GM12878 (cell line): ENCODE measurements around the gene DDX46. TPM values are rescaled to one million over a fixed set of nuclear protein-coding genes. Genes with fewer than 3 reads are reported as not detected.
A peak's percentile ranks its signal among the peaks of the same experiment; 100 is the strongest.

Experiments used
- ATAC-seq: fragments of 200-7000 bp; cut with Tn5 transposase; 3 replicates; pipeline ENCODE4 v1.9.1; 2020; ENCODE audit warnings: mild to moderate bottlenecking, moderate library complexity
- BruUV-seq: library from RNA; stranded (reverse); fragments of 400-500 nt; replicated peaks from 2 replicates; lab custom pipeline; 2021; lab: Mats Ljungman, UMichigan
- CTCF ChIA-PET: fragments of 300-600 bp; sonication (Branson Sonifier 250); formaldehyde crosslinking; extraction: SDS; loops from one replicate; lab custom pipeline; 2021; ENCODE audit warnings: inconsistent platforms; lab: Yijun Ruan, JAX
- POLR2A ChIA-PET: fragments of 350-600 bp; formaldehyde crosslinking; extraction: SDS; loops from one replicate; lab custom pipeline; 2021; ENCODE audit warnings: inconsistent platforms; lab: Charles Lee
- RAD21 ChIA-PET: fragments of 300-600 bp; sonication (Branson Sonifier 250); formaldehyde crosslinking; loops from one replicate; lab custom pipeline; 2023; ENCODE audit warnings: antibody characterized with exemption; ENCODE audit not compliant: unreplicated experiment; lab: Charles Lee
- SMC1A ChIA-PET: fragments of 300-600 bp; sonication (Branson Sonifier 250); formaldehyde crosslinking; loops from one replicate; lab custom pipeline; 2023; ENCODE audit not compliant: unreplicated experiment, uncharacterized antibody; lab: Charles Lee
- DNase-seq: peaks from one replicate; pipeline ENCODE4 v3.0.0-alpha.2; 2011; ENCODE audit warnings: low read depth, low spot score
- FAIRE-seq: peaks from 3 replicates; lab custom pipeline; 2011; peaks lifted over from hg19 to GRCh38; lab: Jason Lieb, UNC
- H2AFZ ChIP-seq: 2 replicates; pipeline ENCODE4 v1.6.0; 2011; ENCODE audit warnings: low read depth, low read length, control low read depth; ENCODE audit not compliant: control insufficient read depth
- H3K27ac ChIP-seq: 2 replicates; pipeline ENCODE4 v1.5.1; 2011; ENCODE audit warnings: control low read depth; ENCODE audit not compliant: control insufficient read depth, insufficient read depth
- H3K27me3 ChIP-seq, 2 experiments: replicated peaks in 1 of 2; 2 replicates each; pipeline versions ENCODE4 v1.6.0 to v1.6.1; 2011; ENCODE audit warnings: low read length in 1 of 2; ENCODE audit not compliant: control insufficient read depth in 2 of 2, insufficient read depth in 2 of 2
- H3K36me3 ChIP-seq, 2 experiments: 2 replicates each; pipeline ENCODE4 v1.5.1; 2011; ENCODE audit warnings: low read length in 1 of 2; ENCODE audit not compliant: control insufficient read depth in 2 of 2, insufficient read depth in 2 of 2
- H3K4me1 ChIP-seq: 2 replicates; pipeline ENCODE4 v1.6.1; 2011; ENCODE audit warnings: mild to moderate bottlenecking, low read length, moderate library complexity, mixed read lengths; ENCODE audit not compliant: control insufficient read depth, insufficient read depth
- H3K4me2 ChIP-seq: 2 replicates; pipeline ENCODE4 v1.6.0; 2011; ENCODE audit warnings: control low read depth; ENCODE audit not compliant: control insufficient read depth, insufficient read depth
- H3K4me3 ChIP-seq: fragments of 200-600 bp; sonication (generic); 2 replicates; pipeline ENCODE4 v1.5.1; 2016
- H3K79me2 ChIP-seq: 2 replicates; pipeline ENCODE4 v1.6.0; 2011; ENCODE audit warnings: low read length; ENCODE audit not compliant: control insufficient read depth, insufficient read depth
- H3K9ac ChIP-seq: 2 replicates; pipeline ENCODE4 v1.8.0; 2011; ENCODE audit warnings: low read length, control low read depth, mixed read lengths; ENCODE audit not compliant: control insufficient read depth, insufficient read depth
- H3K9me3 ChIP-seq: replicated peaks from 3 replicates; pipeline ENCODE4 v1.5.1; 2011; ENCODE audit warnings: mild to moderate bottlenecking, low read length; ENCODE audit not compliant: control insufficient read depth, insufficient read depth
- H4K20me1 ChIP-seq: 2 replicates; pipeline ENCODE4 v1.6.0; 2011; ENCODE audit not compliant: control insufficient read depth, insufficient read depth
- ATF7 ChIP-seq: fragments of 450-650 bp; IDR thresholded peaks from 2 replicates; pipeline ENCODE4 v1.6.1; 2016; ENCODE audit warnings: low read depth, mild to moderate bottlenecking
- BHLHE40 ChIP-seq, 2 experiments: fragments of 450-650 bp in 1 of 2; IDR thresholded peaks; 2 replicates each; pipeline ENCODE4 v1.6.1; 2011 to 2017; ENCODE audit warnings: low read depth in 2 of 2, borderline replicate concordance in 1 of 2, improper control_type of control experiment in 1 of 2, low read length in 1 of 2, mild to moderate bottlenecking in 1 of 2
- CHD1 ChIP-seq: IDR thresholded peaks from 2 replicates; pipeline ENCODE4 v1.6.1; 2012; ENCODE audit warnings: low read depth, low read length, improper control_type of control experiment
- FOS ChIP-seq: IDR thresholded peaks from 3 replicates; pipeline ENCODE4 v1.6.1; 2011; ENCODE audit warnings: borderline replicate concordance; ENCODE audit not compliant: insufficient read length; ENCODE audit errors: extremely low read depth
- GATAD2B ChIP-seq: fragments of 450-650 bp; conservative IDR thresholded peaks from 2 replicates; pipeline ENCODE4 v1.6.1; 2017; ENCODE audit warnings: low read depth, mild to moderate bottlenecking, moderate library complexity
- IKZF2 ChIP-seq, 2 experiments: fragments of 450-650 bp; IDR thresholded peaks; 2 replicates each; pipeline ENCODE4 v1.6.1; 2017; ENCODE audit warnings: mild to moderate bottlenecking in 2 of 2, moderate library complexity in 2 of 2
- NBN ChIP-seq: fragments of 450-650 bp; IDR thresholded peaks from 2 replicates; pipeline ENCODE4 v1.6.1; 2016
- POLR2A ChIP-seq: IDR thresholded peaks from 2 replicates; pipeline ENCODE4 v1.6.1; 2011; ENCODE audit warnings: low read depth, mild to moderate bottlenecking, low read length
- RAD51 ChIP-seq: fragments of 450-650 bp; IDR thresholded peaks from 2 replicates; pipeline ENCODE4 v1.6.1; 2016; ENCODE audit warnings: moderate library complexity, mild to moderate bottlenecking, inconsistent platforms
- SIN3A ChIP-seq: IDR thresholded peaks from 2 replicates; pipeline ENCODE4 v1.6.1; 2012; ENCODE audit warnings: low read depth, low read length, improper control_type of control experiment
- TAF1 ChIP-seq: IDR thresholded peaks from 2 replicates; pipeline ENCODE4 v1.6.1; 2011; ENCODE audit warnings: mild to moderate bottlenecking, low read depth, low read length, borderline replicate concordance
- TCF12 ChIP-seq: IDR thresholded peaks from 2 replicates; pipeline ENCODE4 v1.6.1; 2011; ENCODE audit warnings: low read depth, mild to moderate bottlenecking, low read length
- ZNF24 ChIP-seq: fragments of 450-650 bp; IDR thresholded peaks from 2 replicates; pipeline ENCODE4 v1.6.1; 2017; ENCODE audit warnings: antibody characterized with exemption, mild to moderate bottlenecking
- ZNF622 ChIP-seq: fragments of 450-650 bp; IDR thresholded peaks from 2 replicates; pipeline ENCODE4 v1.6.1; 2017; ENCODE audit warnings: mild to moderate bottlenecking, inconsistent platforms
- ZSCAN29 ChIP-seq: fragments of 450-650 bp; IDR thresholded peaks from 2 replicates; pipeline ENCODE4 v1.6.1; 2017; ENCODE audit warnings: mild to moderate bottlenecking, moderate library complexity
- in situ Hi-C: fragments of 300-500 bp; cut with MboI; formaldehyde crosslinking; loops from 9 replicates; pipeline ENCODE4 v1.14.3; 2018; ENCODE audit warnings: mixed read lengths
- intact Hi-C: fragments of 100-400 bp; cut with micrococcal nuclease; formaldehyde crosslinking; loops from one replicate; pipeline ENCODE4 v1.14.2; 2022; ENCODE audit not compliant: unreplicated experiment
- polyA plus RNA-seq, 11 experiments: library from polyadenylated mRNA; depleted of rRNA in 4 of 11; unstranded in 6 of 11; stranded (reverse) in 5 of 11; fragments of >200 nt; fragmentation: Nextera tagmentation in 4 of 11; fragmentation: Illumina TruSeq in 1 of 11; extraction: Ambion mirVana in 4 of 11; extraction: Trizol in 1 of 11; gene quantifications; 1 replicate in 1 of 11; 2 replicates in 10 of 11; pipeline versions ENCODE4 v1.2.1 to v1.2.3, GENCODE V29; 2011 to 2016; ENCODE audit warnings: inconsistent platforms in 2 of 11, missing spikeins in 2 of 11, low read depth in 1 of 11
- total RNA-seq, 4 experiments: library from RNA; depleted of rRNA in 3 of 4; stranded (reverse); fragments of >200 nt in 3 of 4; fragmentation: Illumina TruSeq in 1 of 4; extraction: Trizol in 1 of 4; gene quantifications; 2 replicates each; pipeline versions ENCODE4 v1.2.1 to v1.2.3, GENCODE V29; 2013 to 2021
- TF ChIP-seq, protein P1 (sequence below): fragments of 450-650 bp; IDR thresholded peaks from 2 replicates; pipeline ENCODE4 v1.6.1; 2017; ENCODE audit warnings: antibody characterized with exemption, mild to moderate bottlenecking, moderate library complexity
- TF ChIP-seq, protein P2 (sequence below): fragments of 450-650 bp; IDR thresholded peaks from 2 replicates; pipeline ENCODE4 v1.6.1; 2018; ENCODE audit warnings: borderline replicate concordance, mild to moderate bottlenecking; ENCODE audit not compliant: partially characterized antibody

DDX46 gene
- total and polyA plus RNA-seq, 10 of the 15 experiments (the other 5 are each of a cell fraction or from before 2014, with no cell fraction given) = 23.0 to 77.1 (median 42.2) TPM

DNA sequence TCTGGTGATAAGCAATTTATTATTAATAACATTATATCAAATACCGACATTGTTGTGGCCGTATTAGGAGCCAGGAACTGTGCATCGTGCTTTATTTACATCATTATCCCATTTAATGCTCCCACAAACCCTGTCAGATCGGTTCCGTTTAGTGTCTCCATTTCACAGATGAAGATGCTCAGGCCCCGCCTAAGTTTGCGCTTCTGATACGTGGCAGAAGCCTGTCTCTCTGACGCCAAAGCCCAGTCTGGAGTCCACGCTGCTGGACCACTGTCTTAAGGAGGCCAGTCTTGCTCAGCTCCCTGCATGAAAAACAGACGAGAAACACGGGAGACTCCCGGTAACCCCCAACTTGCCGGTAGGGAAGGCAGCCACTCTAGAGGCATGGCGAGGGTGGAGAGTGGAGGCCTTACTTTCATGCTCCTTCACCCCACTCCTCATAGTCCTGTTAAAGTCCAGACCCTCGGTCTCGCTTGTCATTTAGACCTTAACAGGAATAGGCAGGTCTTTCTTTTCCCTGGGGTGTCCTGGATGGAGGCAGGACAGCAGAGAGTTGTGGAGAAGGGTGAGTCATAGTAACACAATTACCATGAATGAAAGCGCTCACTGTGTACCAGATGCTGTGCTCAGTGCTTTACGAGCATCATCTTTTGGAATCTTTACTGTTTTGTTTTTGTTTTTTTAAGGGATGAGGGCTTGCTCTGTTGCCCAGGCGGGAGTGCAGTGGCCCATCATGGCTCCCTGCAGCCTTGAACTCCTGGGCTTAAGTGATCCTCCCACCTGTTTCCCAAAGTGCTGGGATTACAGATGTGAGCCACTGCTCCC, 116.5 kb downstream of the DDX46 start (continued):
- TF ChIP-seq, protein P1, sequence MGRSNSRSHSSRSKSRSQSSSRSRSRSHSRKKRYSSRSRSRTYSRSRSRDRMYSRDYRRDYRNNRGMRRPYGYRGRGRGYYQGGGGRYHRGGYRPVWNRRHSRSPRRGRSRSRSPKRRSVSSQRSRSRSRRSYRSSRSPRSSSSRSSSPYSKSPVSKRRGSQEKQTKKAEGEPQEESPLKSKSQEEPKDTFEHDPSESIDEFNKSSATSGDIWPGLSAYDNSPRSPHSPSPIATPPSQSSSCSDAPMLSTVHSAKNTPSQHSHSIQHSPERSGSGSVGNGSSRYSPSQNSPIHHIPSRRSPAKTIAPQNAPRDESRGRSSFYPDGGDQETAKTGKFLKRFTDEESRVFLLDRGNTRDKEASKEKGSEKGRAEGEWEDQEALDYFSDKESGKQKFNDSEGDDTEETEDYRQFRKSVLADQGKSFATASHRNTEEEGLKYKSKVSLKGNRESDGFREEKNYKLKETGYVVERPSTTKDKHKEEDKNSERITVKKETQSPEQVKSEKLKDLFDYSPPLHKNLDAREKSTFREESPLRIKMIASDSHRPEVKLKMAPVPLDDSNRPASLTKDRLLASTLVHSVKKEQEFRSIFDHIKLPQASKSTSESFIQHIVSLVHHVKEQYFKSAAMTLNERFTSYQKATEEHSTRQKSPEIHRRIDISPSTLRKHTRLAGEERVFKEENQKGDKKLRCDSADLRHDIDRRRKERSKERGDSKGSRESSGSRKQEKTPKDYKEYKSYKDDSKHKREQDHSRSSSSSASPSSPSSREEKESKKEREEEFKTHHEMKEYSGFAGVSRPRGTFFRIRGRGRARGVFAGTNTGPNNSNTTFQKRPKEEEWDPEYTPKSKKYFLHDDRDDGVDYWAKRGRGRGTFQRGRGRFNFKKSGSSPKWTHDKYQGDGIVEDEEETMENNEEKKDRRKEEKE = no peak
- TF ChIP-seq IKZF2 (IDR thresholded peaks at IDR 0.05) (peak in 1 of 2 experiments; percentile 16; a peak in 1 of 4 replicates), NBN (no peak)

DNA sequence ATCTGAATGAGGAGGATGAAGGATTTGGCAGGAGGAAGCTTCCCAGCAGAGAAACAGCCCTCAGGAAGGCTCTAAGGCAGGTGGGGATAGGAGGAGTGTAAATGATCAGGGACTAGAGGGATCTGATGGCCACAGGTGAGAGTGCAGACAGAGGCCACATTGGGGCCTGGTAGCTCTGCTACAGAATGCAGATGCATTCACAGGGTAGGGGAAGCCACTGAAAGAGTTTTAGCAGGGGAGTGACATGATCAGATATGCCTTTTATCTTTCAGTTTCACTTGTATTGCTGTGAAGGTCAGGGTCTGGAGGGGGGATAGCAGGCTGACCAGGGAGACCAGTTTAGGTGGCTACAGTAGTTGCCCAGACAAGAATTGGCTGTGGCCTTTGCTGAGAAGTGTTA, 118.6 kb downstream of the DDX46 start:
- H3K4me2 ChIP-seq = peak overlapping the region; percentile 93
- CTCF ChIA-PET = interaction anchor here (0.7 to 1.5 kb wide), 5 partner anchors 13 to 27 kb away, joined by 3 to 6 read pairs (median 3); partner anchors contain the start of gene PCBD2
- intact Hi-C loops = no loop called here
- TF ChIP-seq, protein P2, sequence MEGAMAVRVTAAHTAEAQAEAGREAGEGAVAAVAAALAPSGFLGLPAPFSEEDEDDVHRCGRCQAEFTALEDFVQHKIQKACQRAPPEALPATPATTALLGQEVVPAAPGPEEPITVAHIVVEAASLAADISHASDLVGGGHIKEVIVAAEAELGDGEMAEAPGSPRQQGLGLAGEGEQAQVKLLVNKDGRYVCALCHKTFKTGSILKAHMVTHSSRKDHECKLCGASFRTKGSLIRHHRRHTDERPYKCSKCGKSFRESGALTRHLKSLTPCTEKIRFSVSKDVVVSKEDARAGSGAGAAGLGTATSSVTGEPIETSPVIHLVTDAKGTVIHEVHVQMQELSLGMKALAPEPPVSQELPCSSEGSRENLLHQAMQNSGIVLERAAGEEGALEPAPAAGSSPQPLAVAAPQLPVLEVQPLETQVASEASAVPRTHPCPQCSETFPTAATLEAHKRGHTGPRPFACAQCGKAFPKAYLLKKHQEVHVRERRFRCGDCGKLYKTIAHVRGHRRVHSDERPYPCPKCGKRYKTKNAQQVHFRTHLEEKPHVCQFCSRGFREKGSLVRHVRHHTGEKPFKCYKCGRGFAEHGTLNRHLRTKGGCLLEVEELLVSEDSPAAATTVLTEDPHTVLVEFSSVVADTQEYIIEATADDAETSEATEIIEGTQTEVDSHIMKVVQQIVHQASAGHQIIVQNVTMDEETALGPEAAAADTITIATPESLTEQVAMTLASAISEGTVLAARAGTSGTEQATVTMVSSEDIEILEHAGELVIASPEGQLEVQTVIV = no peak
- 0 out of 2 replicates have a peak, but pooled peaks have one; percentile 29 for TF ChIP-seq TAF1
- TF ChIP-seq RAD51 = no peak
- TF ChIP-seq IKZF2 (IDR thresholded peaks at IDR 0.05) = no peak
- no peak for TF ChIP-seq ATF7
- no peak for TF ChIP-seq ZNF622
- TF ChIP-seq FOS = no peak
- no peak for TF ChIP-seq CHD1
- TF ChIP-seq ZNF24 = no peak
- no peak for TF ChIP-seq GATAD2B
- no peak for TF ChIP-seq BHLHE40 (IDR thresholded peaks at IDR 0.05; ENCODE audit: borderline replicate concordance in 1 of 2, low read depth in 2 of 2, low read length in 1 of 2)
- TF ChIP-seq SIN3A = no peak
- TF ChIP-seq ZSCAN29 = no peak
- TF ChIP-seq POLR2A = 0 out of 2 replicates have a peak, but pooled peaks have one; percentile 41
- TF ChIP-seq TCF12 = no peak

More for the DNA sequence above, 118.6 kb downstream of the DDX46 start:
- no TSS peak for BruUV-seq
- Histone ChIP-seq H3K27ac (peak overlapping the region; percentile 60), H3K9ac (peak overlapping the region; percentile 32), H3K27me3 (no peaks in the 10 kb centered on the region), H4K20me1 (no peaks in the 10 kb centered on the region), H2AFZ (0 out of 2 replicates have a peak overlapping the region, but pooled peaks have one; percentile 16), H3K4me1 (peaks cover 18% of the 10 kb centered on the region), H3K4me3 (peak overlapping the region; percentile 83), H3K79me2 (peaks cover 44% of the 10 kb centered on the region), H3K9me3 (no peaks in the 10 kb centered on the region), H3K36me3 (no peaks in the 10 kb centered on the region)
- ATAC-seq (peak; percentile 54), DNase-seq (peak; percentile 30), FAIRE-seq (no peak)
- in situ Hi-C loops = no loop called here
- POLR2A ChIA-PET = interaction anchor here (0.7 to 1.5 kb wide), 3 partner anchors 14 to 135 kb away, joined by 3 to 10 read pairs (median 5); no protein-coding TSS in a partner anchor
- RAD21 ChIA-PET = interaction anchor here (1.1 to 1.7 kb wide), 3 partner anchors 25 to 139 kb away, joined by 3 to 11 read pairs (median 3); partner anchors contain the start of genes CAMLG and PCBD2
- SMC1A ChIA-PET = interaction anchor here (1.1 to 1.8 kb wide), 4 partner anchors 8 to 27 kb away, joined by 3 to 7 read pairs (median 4); partner anchors contain the start of gene PCBD2
